ENCODE measurements around the gene CD274. TPM values are rescaled to one million over a fixed set of nuclear protein-coding genes. Genes with fewer than 3 reads are reported as not detected.
"Not testable (repeated sequence)": the region's sequence is repeated elsewhere in the genome, so short reads cannot be mapped to it uniquely, and the experiment has no call there.

The CD274 gene
- total RNA-seq, 4 donors from 2014 or later: 1.3 to 3.5 (median 2.2) TPM

DNA sequence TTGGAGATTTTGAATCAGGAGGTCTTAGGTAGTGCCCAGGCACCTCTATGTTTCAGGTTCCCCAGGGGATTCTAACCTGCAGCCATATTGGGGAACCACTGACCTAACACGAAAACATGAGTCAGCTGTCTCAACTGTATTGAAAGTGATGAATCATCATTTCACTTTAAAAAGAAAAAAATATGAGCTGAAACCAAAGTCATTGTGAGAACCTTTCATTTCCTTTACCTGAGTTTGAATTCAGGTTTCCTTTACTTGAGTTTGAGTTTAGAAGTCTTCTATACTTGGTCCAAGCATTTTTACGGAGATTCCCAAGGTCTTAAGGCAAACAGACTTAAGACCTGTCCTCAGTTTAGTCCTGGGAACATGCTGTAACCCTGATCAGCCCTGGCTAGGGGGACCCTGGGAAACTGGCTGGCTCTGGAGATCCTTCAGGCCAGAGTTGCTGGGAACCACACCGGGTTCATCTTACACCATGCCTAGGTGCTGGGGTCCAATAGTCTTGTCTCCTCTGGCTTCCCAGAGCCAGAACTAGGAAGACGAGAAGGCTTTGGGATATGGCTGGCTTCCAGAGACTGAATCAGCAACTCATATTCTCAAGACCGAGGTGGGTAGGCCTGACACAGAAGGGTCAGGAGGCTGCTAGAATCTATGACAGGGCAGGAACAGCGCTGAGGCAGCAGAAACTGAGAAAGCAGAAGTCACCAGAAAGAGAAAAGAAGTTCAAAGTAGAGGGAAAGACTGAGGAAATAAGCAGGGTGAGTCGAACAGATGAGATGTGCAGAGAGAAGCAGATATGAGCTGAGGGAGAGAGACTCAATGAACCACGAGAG is 43.6 kb downstream of the CD274 start:
- Histone ChIP-seq H3K27ac (peak overlapping the region; percentile 9 to 66 (median 60)), H3K27me3 (no peaks in the 10 kb centered on the region), H3K4me1 (peaks cover 0 to 16% (median 4%) of the 10 kb centered on the region in 3 donors), H3K9me3 (no peaks in the 10 kb centered on the region), H3K4me3 (no peak overlapping the region), H3K36me3 (no peaks in the 10 kb centered on the region)
- WGBS, 2 donors: 43 to 53% methylated on average over 7 to 8 of the region's 8 CpGs
- TF ChIP-seq, protein P1, sequence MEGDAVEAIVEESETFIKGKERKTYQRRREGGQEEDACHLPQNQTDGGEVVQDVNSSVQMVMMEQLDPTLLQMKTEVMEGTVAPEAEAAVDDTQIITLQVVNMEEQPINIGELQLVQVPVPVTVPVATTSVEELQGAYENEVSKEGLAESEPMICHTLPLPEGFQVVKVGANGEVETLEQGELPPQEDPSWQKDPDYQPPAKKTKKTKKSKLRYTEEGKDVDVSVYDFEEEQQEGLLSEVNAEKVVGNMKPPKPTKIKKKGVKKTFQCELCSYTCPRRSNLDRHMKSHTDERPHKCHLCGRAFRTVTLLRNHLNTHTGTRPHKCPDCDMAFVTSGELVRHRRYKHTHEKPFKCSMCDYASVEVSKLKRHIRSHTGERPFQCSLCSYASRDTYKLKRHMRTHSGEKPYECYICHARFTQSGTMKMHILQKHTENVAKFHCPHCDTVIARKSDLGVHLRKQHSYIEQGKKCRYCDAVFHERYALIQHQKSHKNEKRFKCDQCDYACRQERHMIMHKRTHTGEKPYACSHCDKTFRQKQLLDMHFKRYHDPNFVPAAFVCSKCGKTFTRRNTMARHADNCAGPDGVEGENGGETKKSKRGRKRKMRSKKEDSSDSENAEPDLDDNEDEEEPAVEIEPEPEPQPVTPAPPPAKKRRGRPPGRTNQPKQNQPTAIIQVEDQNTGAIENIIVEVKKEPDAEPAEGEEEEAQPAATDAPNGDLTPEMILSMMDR (IDR thresholded peaks at IDR 0.05): no peak
- TF ChIP-seq POLR2A (IDR thresholded peaks at IDR 0.05): no peak
- intact Hi-C loops (cut with DNase I): no loop called here
- DNase-seq: no peak

DNA sequence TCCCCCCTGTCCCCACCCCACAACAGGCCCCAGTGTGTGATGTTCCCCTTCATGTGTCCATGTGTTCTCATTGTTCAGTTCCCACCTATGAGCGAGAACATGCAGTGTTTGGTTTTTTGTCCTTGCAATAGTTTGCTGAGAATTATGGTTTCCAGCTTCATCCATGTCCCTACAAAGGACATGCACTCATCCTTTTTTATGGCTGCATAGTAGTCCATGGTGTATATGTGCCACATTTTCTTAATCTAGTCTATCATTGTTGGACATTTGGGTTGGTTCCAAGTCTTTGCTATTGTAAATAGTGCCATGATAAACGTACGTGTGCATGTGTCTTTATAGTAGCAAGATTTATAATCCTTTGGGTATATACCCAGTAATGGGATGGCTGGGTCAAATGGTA is 44.4 kb downstream of the CD274 start:
- H3K27me3 ChIP-seq; H3K4me3 ChIP-seq; H3K27ac ChIP-seq; intact Hi-C loops (cut with DNase I); DNase-seq; H3K9me3 ChIP-seq; H3K36me3 ChIP-seq: not testable (repeated sequence)
- 80 to 82% methylated on average over 3 of the region's 3 CpGs for WGBS, 2 donors
- H3K4me1 ChIP-seq: peaks cover 0 to 16% (median 4%) of the 10 kb centered on the region in 3 donors

DNA sequence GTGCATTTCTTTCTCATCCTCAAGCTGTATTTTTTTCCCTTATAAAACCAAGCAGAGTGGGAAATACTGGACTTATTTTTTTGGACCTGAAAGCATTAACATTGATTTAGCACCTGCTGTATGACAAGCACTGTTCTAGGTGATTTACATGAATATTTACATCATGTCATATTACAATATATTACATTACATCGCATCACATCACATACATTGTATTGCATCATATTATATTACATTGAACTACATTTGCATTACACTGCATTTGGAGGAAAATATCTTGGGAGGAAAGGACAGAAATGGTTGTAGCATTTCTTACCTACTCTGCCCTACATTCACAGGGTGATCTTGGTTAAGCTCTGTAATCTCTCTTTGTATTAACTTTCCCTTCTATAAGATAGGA is 48.8 kb downstream of the CD274 start:
- Histone ChIP-seq H3K36me3 (no peaks in the 10 kb centered on the region), H3K4me1 (peaks cover 0 to 22% (median 0%) of the 10 kb centered on the region in 3 donors), H3K27me3 (no peaks in the 10 kb centered on the region), H3K9me3 (no peaks in the 10 kb centered on the region), H3K27ac (peak overlapping the region in 2 of 4 donors; percentile 12 to 69), H3K4me3 (no peak overlapping the region)
- WGBS, 2 donors: 88 to 100% methylated on average over 1 of the region's 1 CpG
- TF ChIP-seq POLR2A (IDR thresholded peaks at IDR 0.05): no peak
- TF ChIP-seq, protein P1 (IDR thresholded peaks at IDR 0.05): no peak
- intact Hi-C loops (cut with DNase I): no loop called here
- no peak for DNase-seq

DNA sequence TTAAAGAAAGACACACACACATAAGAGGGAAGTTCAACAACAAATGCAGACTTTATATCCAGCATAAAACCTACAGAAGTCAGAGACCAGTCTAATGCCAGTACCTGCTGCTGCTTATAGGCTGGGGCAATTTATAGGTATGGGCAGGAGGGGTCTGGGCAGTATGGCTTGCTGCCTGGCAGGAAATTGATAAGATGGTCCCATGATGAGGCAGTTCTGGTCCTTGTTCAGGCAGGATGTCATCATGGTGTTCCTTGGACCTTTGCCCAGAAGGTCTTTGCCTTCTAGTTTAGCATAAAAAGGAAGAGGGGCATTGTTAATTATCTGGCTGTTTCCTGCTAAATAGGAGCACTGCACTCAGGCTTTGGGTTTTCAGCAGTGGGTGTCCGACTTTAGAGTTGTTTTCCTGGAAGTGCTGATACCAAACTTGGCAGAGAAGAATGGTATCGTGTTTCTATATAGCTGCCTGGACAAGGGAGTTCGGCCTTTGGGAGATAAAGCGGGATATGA is 49.6 kb downstream of the CD274 start:
- WGBS, 2 donors: 58 to 82% methylated on average over 4 of the region's 4 CpGs
- DNase-seq: no peak

DNA sequence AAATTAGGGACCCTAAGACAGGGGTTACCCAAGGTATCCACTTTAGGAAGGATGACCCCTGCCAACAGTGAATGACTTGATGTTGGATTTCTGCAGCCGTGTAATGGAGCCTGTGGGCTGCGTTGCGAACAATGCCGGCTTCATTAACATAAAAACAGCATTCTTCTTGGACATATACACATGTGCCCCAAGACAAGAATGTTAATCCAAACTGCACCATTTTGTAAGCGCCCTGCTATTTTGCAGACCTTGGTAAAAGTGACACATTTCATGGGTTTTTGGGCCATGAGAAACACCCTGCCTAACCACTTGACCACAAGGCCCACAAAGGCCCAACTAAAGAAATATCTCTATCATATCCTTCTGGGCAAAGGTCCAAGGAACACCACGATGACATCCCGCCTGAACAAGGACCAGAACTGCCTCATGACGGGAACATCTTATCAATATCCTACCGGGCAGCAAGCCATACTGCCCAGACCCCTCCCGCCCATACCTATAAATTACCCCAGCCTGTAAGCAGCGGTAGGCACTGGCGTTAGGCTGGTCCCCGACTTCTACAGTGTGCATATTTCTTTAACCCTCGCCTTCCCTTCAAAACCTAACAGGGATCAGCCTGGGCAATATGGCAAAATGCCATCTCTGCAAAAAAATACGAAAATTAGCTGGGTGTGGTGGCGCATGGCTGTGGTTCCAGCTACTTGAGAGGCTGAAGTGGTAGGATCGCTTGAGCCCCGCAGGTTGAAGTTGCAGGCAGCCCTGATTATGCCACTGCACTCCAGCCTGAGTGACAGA is 50.3 kb downstream of the CD274 start:
- H3K9me3 ChIP-seq: no peaks in the 10 kb centered on the region
- H3K36me3 ChIP-seq: no peaks in the 10 kb centered on the region
- intact Hi-C loops (cut with DNase I): no loop called here
- no peak overlapping the region for H3K4me3 ChIP-seq
- no peaks in the 10 kb centered on the region for H3K27me3 ChIP-seq
- no peak for TF ChIP-seq POLR2A (IDR thresholded peaks at IDR 0.05)
- TF ChIP-seq, protein P1 (IDR thresholded peaks at IDR 0.05): no peak
- no peak for DNase-seq
- H3K4me1 ChIP-seq: peaks cover 0 to 21% (median 0%) of the 10 kb centered on the region in 3 donors
- WGBS, 2 donors: 67 to 70% methylated on average over 18 of the region's 18 CpGs
- peak overlapping the region in 2 of 4 donors; percentile 64 to 69 for H3K27ac ChIP-seq

More for the DNA sequence above, 49.6 kb downstream of the CD274 start:
- Histone ChIP-seq H3K4me1 (peaks cover 0 to 21% (median 0%) of the 10 kb centered on the region in 3 donors), H3K27me3 (no peaks in the 10 kb centered on the region), H3K36me3 (no peaks in the 10 kb centered on the region), H3K4me3 (no peak overlapping the region), H3K9me3 (no peaks in the 10 kb centered on the region), H3K27ac (peak overlapping the region in 3 of 4 donors; percentile 12 to 69 (median 64))
- TF ChIP-seq, protein P1 (IDR thresholded peaks at IDR 0.05): no peak
- no peak for TF ChIP-seq POLR2A (IDR thresholded peaks at IDR 0.05)
- intact Hi-C loops (cut with DNase I): no loop called here

All from esophagus squamous epithelium (tissue), 5 donors.